Stimulated activated memory B cell treated with anti-CD40 and anti-IgM and Interleukin-4, amounts not matched to agents 10 μg/mL and 1 μg/mL and 100 μg/mL, for 72 hours (primary cell): ENCODE measurements around the gene RXFP4.
A peak's percentile ranks its signal among the peaks of the same experiment; 100 is the strongest.
"Not testable (repeated sequence)": the region's sequence is repeated elsewhere in the genome, so short reads cannot be mapped to it uniquely, and the experiment has no call there.

ENCODE experiments used
- ATAC-seq: fragments of 150-1000 bp; cut with Tn5 transposase; 2 replicates; pipeline ENCODE4 v1.10.0; 2021
- H3K27ac Mint-ChIP-seq: one replicate; pipeline ENCODE4 v1.8.0; 2022; ENCODE audit warnings: mild to moderate bottlenecking, mixed read lengths
- H3K27me3 Mint-ChIP-seq: one replicate; pipeline ENCODE4 v1.8.0; 2022; ENCODE audit warnings: mixed read lengths
- H3K36me3 Mint-ChIP-seq: one replicate; pipeline ENCODE4 v1.8.0; 2022; ENCODE audit warnings: mixed read lengths
- H3K4me1 Mint-ChIP-seq: one replicate; pipeline ENCODE4 v1.8.0; 2022; ENCODE audit warnings: mixed read lengths
- H3K4me3 Mint-ChIP-seq: one replicate; pipeline ENCODE4 v1.8.0; 2022; ENCODE audit warnings: mild to moderate bottlenecking, moderate library complexity, mixed read lengths
- H3K9me3 Mint-ChIP-seq: one replicate; pipeline ENCODE4 v1.8.0; 2022; ENCODE audit warnings: mixed read lengths

RXFP4 gene

DNA sequence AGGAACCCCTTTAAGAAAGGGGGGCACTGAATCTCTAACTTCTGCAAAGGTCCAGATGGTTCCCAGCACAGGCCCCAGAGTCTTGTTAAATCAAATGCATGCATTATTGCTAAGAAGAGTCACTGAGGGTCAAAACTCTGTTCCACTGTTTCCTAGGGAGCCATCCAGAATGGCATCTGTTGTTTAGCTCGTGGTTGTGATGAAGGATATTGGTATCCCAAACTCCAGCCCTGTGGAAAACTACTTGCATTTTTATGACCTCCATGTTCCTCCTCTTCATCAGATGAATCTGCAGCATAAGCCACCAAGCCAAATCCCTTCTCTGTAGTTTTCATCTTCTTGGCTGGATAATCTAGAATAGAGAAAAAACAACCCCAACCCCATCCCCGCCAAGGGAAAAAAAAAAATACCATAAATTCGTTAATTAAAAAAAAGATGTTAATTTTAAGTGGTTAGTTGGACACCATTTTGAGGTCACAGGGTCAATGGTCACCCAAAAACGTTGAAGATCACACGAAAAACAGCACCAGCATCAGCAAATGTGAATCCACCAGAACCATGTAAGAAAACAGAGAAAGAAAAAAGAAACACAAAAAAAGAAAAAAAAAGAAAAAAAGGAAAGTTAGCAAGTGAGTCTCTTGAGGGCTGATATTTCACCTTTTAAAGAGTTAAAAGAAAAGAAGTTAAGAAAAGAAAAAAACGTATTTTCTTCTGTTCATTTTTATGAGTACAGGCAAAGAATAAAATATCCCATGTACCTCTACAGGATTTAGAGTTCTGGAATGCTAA lies 27.3 kb upstream of the RXFP4 start:
- no peak overlapping the region for H3K27ac Mint-ChIP-seq
- ATAC-seq = no peak
- peaks cover 39% of the 10 kb centered on the region for H3K36me3 Mint-ChIP-seq
- H3K4me1 Mint-ChIP-seq = peaks cover 27% of the 10 kb centered on the region
- no peaks in the 10 kb centered on the region for H3K9me3 Mint-ChIP-seq
- no peaks in the 10 kb centered on the region for H3K27me3 Mint-ChIP-seq
- H3K4me3 Mint-ChIP-seq = no peak overlapping the region

GRCh38 chr1:155918660-155919059 lies 22.8 kb upstream of the RXFP4 start:
- H3K9me3 Mint-ChIP-seq = no peaks in the 10 kb centered on the region
- ATAC-seq = no peak
- H3K4me1 Mint-ChIP-seq = no peaks in the 10 kb centered on the region
- H3K27me3 Mint-ChIP-seq = no peaks in the 10 kb centered on the region
- no peak overlapping the region for H3K27ac Mint-ChIP-seq
- H3K4me3 Mint-ChIP-seq = no peak overlapping the region
- H3K36me3 Mint-ChIP-seq = peaks cover 61% of the 10 kb centered on the region

DNA sequence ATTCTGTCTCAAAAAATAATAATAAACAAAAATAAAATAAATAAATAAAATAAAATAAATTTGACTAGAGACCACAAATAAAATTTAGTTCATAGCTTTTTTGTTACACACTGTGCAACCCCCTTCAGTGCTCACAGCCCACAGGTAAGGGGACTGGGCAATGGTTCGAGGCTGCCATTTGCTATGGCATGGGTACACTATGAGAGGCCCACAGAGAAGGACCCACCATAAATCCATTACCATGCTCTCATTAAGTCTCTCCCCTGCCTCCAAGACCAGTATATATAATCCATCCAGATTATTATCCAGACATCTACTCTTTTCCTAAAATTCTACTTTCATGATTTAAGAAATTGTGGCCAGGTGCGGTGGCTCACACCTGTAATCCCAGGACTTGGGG lies 21.6 kb upstream of the RXFP4 start:
- ATAC-seq = no peak

GRCh38 chr1:155920717-155921116 lies 20.7 kb upstream of the RXFP4 start:
- H3K9me3 Mint-ChIP-seq = no peaks in the 10 kb centered on the region
- no peak overlapping the region for H3K27ac Mint-ChIP-seq
- ATAC-seq = no peak
- no peak overlapping the region for H3K4me3 Mint-ChIP-seq
- H3K27me3 Mint-ChIP-seq = no peaks in the 10 kb centered on the region
- H3K4me1 Mint-ChIP-seq = no peaks in the 10 kb centered on the region
- peaks cover 55% of the 10 kb centered on the region for H3K36me3 Mint-ChIP-seq

More for the DNA sequence above, 21.6 kb upstream of the RXFP4 start:
- no peaks in the 10 kb centered on the region for H3K9me3 Mint-ChIP-seq
- no peaks in the 10 kb centered on the region for H3K4me1 Mint-ChIP-seq
- H3K4me3 Mint-ChIP-seq = no peak overlapping the region
- peaks cover 53% of the 10 kb centered on the region for H3K36me3 Mint-ChIP-seq
- H3K27ac Mint-ChIP-seq = no peak overlapping the region
- H3K27me3 Mint-ChIP-seq = no peaks in the 10 kb centered on the region

- ATAC-seq = no peak
- Mint-ChIP-seq H3K27me3 (no peaks in the 10 kb centered on the region), H3K4me3 (no peak overlapping the region), H3K4me1 (peaks cover 13% of the 10 kb centered on the region), H3K27ac (no peak overlapping the region), H3K9me3 (no peaks in the 10 kb centered on the region), H3K36me3 (peaks cover 72% of the 10 kb centered on the region)
These were observed 15.9 kb upstream of the RXFP4 start for GRCh38 chr1:155925506-155925905.

DNA sequence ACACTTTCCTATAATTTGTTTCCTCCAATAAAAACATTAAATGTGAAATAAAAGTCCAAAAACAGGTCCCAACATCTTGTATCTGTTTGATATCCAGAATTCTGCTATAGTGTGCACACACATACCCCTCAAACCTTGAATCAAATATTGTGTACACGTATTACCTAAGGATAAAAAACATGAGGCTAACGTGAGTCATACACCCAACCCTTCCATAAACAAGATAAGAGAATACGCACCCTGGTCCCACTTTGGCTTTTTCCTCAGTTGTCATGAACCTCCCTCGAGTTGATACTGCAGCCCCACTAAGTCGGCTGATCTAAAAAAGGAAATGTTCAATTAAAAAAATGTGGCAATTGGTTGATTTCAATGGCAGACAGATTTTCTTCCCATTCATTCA lies 12.4 kb upstream of the RXFP4 start:
- Mint-ChIP-seq H3K27ac (peak overlapping the region; percentile 14), H3K36me3 (peaks cover 53% of the 10 kb centered on the region), H3K4me1 (peaks cover 25% of the 10 kb centered on the region), H3K9me3 (no peaks in the 10 kb centered on the region), H3K27me3 (no peaks in the 10 kb centered on the region), H3K4me3 (no peak overlapping the region)
- ATAC-seq = no peak

- Mint-ChIP-seq H3K4me1 (peaks cover 25% of the 10 kb centered on the region), H3K4me3 (peak overlapping the region; percentile 73), H3K36me3 (peaks cover 47% of the 10 kb centered on the region), H3K27ac (peak overlapping the region; percentile 81)
- H3K9me3 Mint-ChIP-seq, ATAC-seq, H3K27me3 Mint-ChIP-seq: not testable (repeated sequence)
These were observed 10.7 kb upstream of the RXFP4 start for GRCh38 chr1:155930725-155931124.

GRCh38 chr1:155931332-155932038 lies 10.0 kb upstream of the RXFP4 start:
- no peak for ATAC-seq
- no peaks in the 10 kb centered on the region for H3K9me3 Mint-ChIP-seq
- peak overlapping the region; percentile 81 for H3K27ac Mint-ChIP-seq
- peaks cover 25% of the 10 kb centered on the region for H3K4me1 Mint-ChIP-seq
- peaks cover 39% of the 10 kb centered on the region for H3K36me3 Mint-ChIP-seq
- H3K27me3 Mint-ChIP-seq = no peaks in the 10 kb centered on the region
- peak overlapping the region; percentile 73 for H3K4me3 Mint-ChIP-seq

- no peak overlapping the region for H3K27ac Mint-ChIP-seq
- peaks cover 25% of the 10 kb centered on the region for H3K4me1 Mint-ChIP-seq
- no peaks in the 10 kb centered on the region for H3K9me3 Mint-ChIP-seq
- H3K36me3 Mint-ChIP-seq = peaks cover 33% of the 10 kb centered on the region
- H3K4me3 Mint-ChIP-seq = no peak overlapping the region
- H3K27me3 Mint-ChIP-seq = no peaks in the 10 kb centered on the region
- no peak for ATAC-seq
These were observed 9.4 kb upstream of the RXFP4 start for GRCh38 chr1:155932081-155932480.

DNA sequence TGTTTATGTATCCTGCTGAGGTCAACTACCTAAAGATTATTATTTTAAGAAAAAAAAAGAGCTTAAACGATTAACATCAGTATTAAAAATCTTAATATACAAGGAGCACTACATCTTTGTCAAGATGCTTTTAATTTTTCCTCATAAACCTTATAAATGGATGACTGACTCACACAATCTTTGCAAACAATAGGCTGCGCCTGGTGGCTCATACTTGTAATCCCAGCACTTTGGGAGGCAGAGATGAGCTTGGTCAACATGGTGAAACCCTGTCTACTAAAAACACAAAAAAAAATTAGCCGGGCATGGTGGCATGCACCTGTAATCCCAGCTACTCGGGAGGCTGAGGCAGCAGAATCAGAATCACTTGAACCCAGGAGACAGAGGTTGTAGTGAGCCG lies 9.0 kb upstream of the RXFP4 start:
- no peaks in the 10 kb centered on the region for H3K27me3 Mint-ChIP-seq
- no peak overlapping the region for H3K27ac Mint-ChIP-seq
- H3K4me1 Mint-ChIP-seq = peaks cover 25% of the 10 kb centered on the region
- H3K9me3 Mint-ChIP-seq = no peaks in the 10 kb centered on the region
- H3K36me3 Mint-ChIP-seq = peaks cover 31% of the 10 kb centered on the region
- no peak for ATAC-seq
- no peak overlapping the region for H3K4me3 Mint-ChIP-seq

GRCh38 chr1:155933591-155934096 lies 7.8 kb upstream of the RXFP4 start:
- Mint-ChIP-seq H3K36me3 (peaks cover 26% of the 10 kb centered on the region), H3K9me3 (no peaks in the 10 kb centered on the region), H3K4me1 (peaks cover 31% of the 10 kb centered on the region), H3K27ac (no peak overlapping the region), H3K27me3 (no peaks in the 10 kb centered on the region), H3K4me3 (no peak overlapping the region)
- ATAC-seq = no peak

- Mint-ChIP-seq H3K4me3 (peak within 1 kb of the TSS; percentile 60), H3K27ac (no peak within 1 kb of the TSS), H3K36me3 (peaks cover 20% of the 10 kb centered on the region), H3K27me3 (no peaks in the 10 kb centered on the region), H3K4me1 (peaks cover 27% of the 10 kb centered on the region), H3K9me3 (no peaks in the 10 kb centered on the region)
- peak; percentile 99 for ATAC-seq
These were observed 7.1 kb upstream of the RXFP4 start, which contains the start of gene KHDC4 for GRCh38 chr1:155934097-155934935. Gene KHDC4 (minus strand): TSS chr1:155934413. CDS start chr1:155934373, 40 bp downstream.

DNA sequence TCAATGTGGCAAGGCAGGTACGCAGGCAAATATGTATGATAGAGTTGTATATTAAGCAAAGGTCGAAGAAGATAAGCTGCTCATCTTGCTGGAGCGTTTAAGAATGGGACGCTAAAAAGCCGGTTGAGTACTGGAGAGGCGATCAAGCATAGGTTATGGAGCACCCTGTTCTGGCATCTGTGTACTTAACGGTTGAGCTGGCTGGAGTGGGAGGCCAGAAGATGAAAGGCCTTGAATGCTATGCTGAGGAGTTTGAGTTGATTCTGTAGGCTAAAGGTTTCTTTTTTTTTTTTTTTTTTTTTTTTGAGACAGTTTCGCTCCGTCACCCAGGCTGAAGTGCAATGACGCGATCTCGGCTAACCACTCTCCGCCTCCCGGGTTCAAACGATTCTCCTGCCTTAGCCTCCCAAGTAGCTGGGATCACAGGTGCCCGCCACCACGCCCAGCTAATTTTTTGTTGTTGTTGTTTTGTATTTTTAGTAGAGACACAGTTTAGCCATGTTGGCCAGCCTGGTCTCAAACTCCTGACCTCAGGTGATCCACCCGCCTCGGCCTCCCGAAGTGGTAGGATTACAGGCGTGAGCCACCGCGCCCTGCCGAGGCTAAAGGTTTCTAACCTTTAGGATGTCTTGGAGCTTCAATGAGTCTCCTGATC lies 6.4 kb upstream of the RXFP4 start:
- no peaks in the 10 kb centered on the region for H3K27me3 Mint-ChIP-seq
- peaks cover 13% of the 10 kb centered on the region for H3K36me3 Mint-ChIP-seq
- peaks cover 26% of the 10 kb centered on the region for H3K4me1 Mint-ChIP-seq
- peak overlapping the region; percentile 60 for H3K4me3 Mint-ChIP-seq
- H3K9me3 Mint-ChIP-seq = no peaks in the 10 kb centered on the region
- ATAC-seq = no peak
- H3K27ac Mint-ChIP-seq = no peak overlapping the region

DNA sequence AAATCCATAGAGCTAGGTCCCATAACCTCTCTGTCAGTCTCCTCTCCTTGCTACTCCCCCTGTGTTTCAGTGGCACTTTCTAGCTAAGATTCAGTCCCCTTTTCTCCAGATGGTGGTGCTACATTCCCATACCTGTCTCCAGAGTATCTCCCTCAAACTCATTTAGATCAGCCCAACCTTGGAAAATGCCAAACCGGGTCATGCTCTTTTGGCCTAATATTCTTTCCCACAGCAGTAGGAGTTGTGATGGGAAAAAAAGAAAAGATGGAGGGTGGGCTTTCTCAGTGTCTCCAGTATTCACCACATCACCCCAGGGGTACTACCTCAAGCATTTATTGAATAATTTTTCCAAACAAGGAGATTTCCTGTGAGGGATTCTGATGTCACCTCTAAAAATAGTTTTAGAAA lies 3.2 kb upstream of the RXFP4 start:
- Mint-ChIP-seq H3K9me3 (no peaks in the 10 kb centered on the region), H3K36me3 (no peaks in the 10 kb centered on the region), H3K4me1 (peaks cover 42% of the 10 kb centered on the region), H3K27ac (no peak overlapping the region), H3K27me3 (no peaks in the 10 kb centered on the region), H3K4me3 (no peak overlapping the region)
- ATAC-seq = no peak
